Activated naive CD4-positive, alpha-beta T cell treated with anti-CD3 and anti-CD28 coated beads, Interleukin-2, amount 10 ng/mL, durations not matched to agents 7 days and 5 days (primary cell): Measurements from ENCODE around the gene GNG7.
"Not testable (repeated sequence)": the region's sequence is repeated elsewhere in the genome, so short reads cannot be mapped to it uniquely, and the experiment has no call there.

Source experiments
- CTCF ChIA-PET: fragments of 350-600 bp; sonication (Branson Sonifier 250); formaldehyde crosslinking; loops from one replicate; lab custom pipeline; 2021; ENCODE audit warnings: antibody characterized with exemption; lab: Charles Lee
- DNase-seq: peaks from one replicate; pipeline ENCODE4 v3.0.0-alpha.2; 2020
- H3K27ac Mint-ChIP-seq: one replicate; pipeline ENCODE4 v1.8.0; 2021; ENCODE audit warnings: mild to moderate bottlenecking, moderate library complexity, mixed read lengths
- H3K27me3 Mint-ChIP-seq: one replicate; pipeline ENCODE4 v1.8.0; 2021; ENCODE audit warnings: mild to moderate bottlenecking, mixed read lengths
- H3K36me3 Mint-ChIP-seq: one replicate; pipeline ENCODE4 v1.8.0; 2021; ENCODE audit warnings: mixed read lengths
- H3K4me1 Mint-ChIP-seq: one replicate; pipeline ENCODE4 v1.8.0; 2021; ENCODE audit warnings: mixed read lengths
- H3K4me3 Mint-ChIP-seq: one replicate; pipeline ENCODE4 v1.8.0; 2021; ENCODE audit warnings: mild to moderate bottlenecking, moderate library complexity, mixed read lengths
- H3K9me3 Mint-ChIP-seq: one replicate; pipeline ENCODE4 v1.8.0; 2021; ENCODE audit warnings: mixed read lengths

Gene GNG7

GRCh38 chr19:2721570-2722540, 19.4 kb upstream of the GNG7 start:
- Mint-ChIP-seq H3K27me3 (peaks cover 79% of the 10 kb centered on the region), H3K4me1 (peaks cover 7% of the 10 kb centered on the region), H3K27ac (no peak overlapping the region), H3K4me3 (no peak overlapping the region), H3K9me3 (no peaks in the 10 kb centered on the region), H3K36me3 (no peaks in the 10 kb centered on the region)
- DNase-seq, result no peak
- CTCF ChIA-PET, result interaction anchor here (2.3 kb wide), 1 partner anchor 74 kb away, joined by 8 read pairs; no protein-coding TSS in a partner anchor

GRCh38 chr19:2720777-2721569, 18.5 kb upstream of the GNG7 start, which contains the start of gene DIRAS1:
TSS of gene DIRAS1 (minus strand) at chr19:2721372. CDS start at chr19:2717806, 3,566 bp downstream.
- Mint-ChIP-seq H3K9me3 (peaks cover under 1% of the 10 kb centered on the region), H3K36me3 (no peaks in the 10 kb centered on the region), H3K4me3 (no peak within 1 kb of the TSS), H3K27me3 (peaks cover 75% of the 10 kb centered on the region), H3K4me1 (peaks cover 7% of the 10 kb centered on the region), H3K27ac (no peak within 1 kb of the TSS)
- no peak for DNase-seq
- CTCF ChIA-PET, result no interaction called here

GRCh38 chr19:2719920-2720776, 17.7 kb upstream of the GNG7 start:
- H3K27me3 Mint-ChIP-seq, result peaks cover 66% of the 10 kb centered on the region
- H3K36me3 Mint-ChIP-seq, result peaks cover 4% of the 10 kb centered on the region
- peaks cover 8% of the 10 kb centered on the region for H3K9me3 Mint-ChIP-seq
- H3K4me1 Mint-ChIP-seq, result peaks cover 7% of the 10 kb centered on the region
- peak overlapping the region; percentile 26 for H3K4me3 Mint-ChIP-seq
- no peak overlapping the region for H3K27ac Mint-ChIP-seq
- CTCF ChIA-PET, result no interaction called here
- DNase-seq, result no peak

GRCh38 chr19:2719232-2719735, 16.8 kb upstream of the GNG7 start:
- no peak overlapping the region for H3K4me3 Mint-ChIP-seq
- CTCF ChIA-PET, result no interaction called here
- peaks cover 4% of the 10 kb centered on the region for H3K36me3 Mint-ChIP-seq

GRCh38 chr19:2717638-2718541, 15.4 kb upstream of the GNG7 start:
- CTCF ChIA-PET, result no interaction called here
- H3K27me3 Mint-ChIP-seq, result peaks cover 52% of the 10 kb centered on the region
- H3K36me3 Mint-ChIP-seq, result peaks cover 4% of the 10 kb centered on the region
- H3K9me3 Mint-ChIP-seq, result peaks cover 11% of the 10 kb centered on the region
- no peak for DNase-seq
- no peak overlapping the region for H3K4me3 Mint-ChIP-seq
- peaks cover 7% of the 10 kb centered on the region for H3K4me1 Mint-ChIP-seq
- no peak overlapping the region for H3K27ac Mint-ChIP-seq

More at GRCh38 chr19:2719232-2719735, 16.8 kb upstream of the GNG7 start:
- no peak overlapping the region for H3K27ac Mint-ChIP-seq
- peaks cover 66% of the 10 kb centered on the region for H3K27me3 Mint-ChIP-seq
- peaks cover 7% of the 10 kb centered on the region for H3K4me1 Mint-ChIP-seq
- H3K9me3 Mint-ChIP-seq, result peaks cover 11% of the 10 kb centered on the region
- no peak for DNase-seq

- Mint-ChIP-seq H3K4me1 (peaks cover 7% of the 10 kb centered on the region), H3K27me3 (peaks cover 47% of the 10 kb centered on the region), H3K27ac (no peak overlapping the region), H3K9me3 (peaks cover 11% of the 10 kb centered on the region), H3K36me3 (peaks cover 4% of the 10 kb centered on the region), H3K4me3 (no peak overlapping the region)
- no peak for DNase-seq
- CTCF ChIA-PET, result no interaction called here
Measured at GRCh38 chr19:2716722-2717637, 14.5 kb upstream of the GNG7 start.

- no peak overlapping the region for H3K4me3 Mint-ChIP-seq
- H3K4me1 Mint-ChIP-seq, result peaks cover 4% of the 10 kb centered on the region
- no peak overlapping the region for H3K27ac Mint-ChIP-seq
- CTCF ChIA-PET, result no interaction called here
- H3K27me3 Mint-ChIP-seq, result peaks cover 41% of the 10 kb centered on the region
- peaks cover 11% of the 10 kb centered on the region for H3K9me3 Mint-ChIP-seq
- H3K36me3 Mint-ChIP-seq, result peaks cover 4% of the 10 kb centered on the region
- DNase-seq, result no peak
Measured at GRCh38 chr19:2716275-2716650, 13.8 kb upstream of the GNG7 start.

- H3K27ac Mint-ChIP-seq, result no peak overlapping the region
- peaks cover 4% of the 10 kb centered on the region for H3K4me1 Mint-ChIP-seq
- no peak for DNase-seq
- H3K4me3 Mint-ChIP-seq, result no peak overlapping the region
- H3K27me3 Mint-ChIP-seq, result peaks cover 40% of the 10 kb centered on the region
- CTCF ChIA-PET, result no interaction called here
- H3K9me3 Mint-ChIP-seq, result peaks cover 11% of the 10 kb centered on the region
- peaks cover 4% of the 10 kb centered on the region for H3K36me3 Mint-ChIP-seq
Measured at GRCh38 chr19:2715470-2716274, 13.2 kb upstream of the GNG7 start.

GRCh38 chr19:2714531-2715269, 12.2 kb upstream of the GNG7 start:
- H3K27ac Mint-ChIP-seq, result no peak overlapping the region
- peaks cover 4% of the 10 kb centered on the region for H3K36me3 Mint-ChIP-seq
- CTCF ChIA-PET, result no interaction called here
- no peak for DNase-seq
- H3K27me3 Mint-ChIP-seq, result peaks cover 30% of the 10 kb centered on the region
- peaks cover 4% of the 10 kb centered on the region for H3K4me1 Mint-ChIP-seq
- H3K9me3 Mint-ChIP-seq, result peaks cover 11% of the 10 kb centered on the region
- no peak overlapping the region for H3K4me3 Mint-ChIP-seq

GRCh38 chr19:2714102-2714501, 11.6 kb upstream of the GNG7 start:
- H3K4me1 Mint-ChIP-seq, H3K27ac Mint-ChIP-seq, H3K36me3 Mint-ChIP-seq, CTCF ChIA-PET, DNase-seq, H3K4me3 Mint-ChIP-seq: not testable (repeated sequence)
- H3K27me3 Mint-ChIP-seq, result peaks cover 24% of the 10 kb centered on the region
- H3K9me3 Mint-ChIP-seq, result peaks cover 11% of the 10 kb centered on the region

- CTCF ChIA-PET, H3K4me3 Mint-ChIP-seq, H3K27ac Mint-ChIP-seq, H3K4me1 Mint-ChIP-seq, H3K36me3 Mint-ChIP-seq, DNase-seq: not testable (repeated sequence)
- peaks cover 11% of the 10 kb centered on the region for H3K9me3 Mint-ChIP-seq
- H3K27me3 Mint-ChIP-seq, result peaks cover 17% of the 10 kb centered on the region
Measured at GRCh38 chr19:2713170-2713569, 10.7 kb upstream of the GNG7 start.
